ENCODE measurements around the gene TMEM119.

GRCh38 chr12:108543652-108544051 lies 54.2 kb downstream of the TMEM119 start:
- TF ChIP-seq REST (IDR thresholded peaks at IDR 0.05; ENCODE audit: insufficient read depth in 1 of 2, low read depth in 2 of 2, low read length in 1 of 2) (no peak), CTCF (IDR thresholded peaks at IDR 0.05) (no peak), POLR2AphosphoS5 (IDR thresholded peaks at IDR 0.05; ENCODE audit: low read depth, low read length) (no peak), SIN3A (IDR thresholded peaks at IDR 0.05; ENCODE audit: borderline replicate concordance, insufficient read depth, low read depth, low read length) (no peak)

Data from Panc1 (cell line).